Prostate gland (tissue), 2 donors: ENCODE results near the gene SBK2.

Source experiments
- CTCF ChIP-seq, 4 experiments: fragments of 200-600 bp in 2 of 4; fragments of 450-650 bp in 2 of 4; sonication (generic) in 2 of 4; IDR thresholded peaks; 1 replicate in 3 of 4; 2 replicates in 1 of 4; pipeline ENCODE4 v1.5.1; 2016 to 2019; ENCODE audit warnings: antibody characterized with exemption in 4 of 4, mild to moderate bottlenecking in 2 of 4, moderate library complexity in 2 of 4
- POLR2A ChIP-seq: fragments of 450-650 bp; IDR thresholded peaks from one replicate; pipeline ENCODE4 v1.6.1; 2016; ENCODE audit warnings: antibody characterized with exemption, mild to moderate bottlenecking
- POLR2AphosphoS5 ChIP-seq: sonication (generic); formaldehyde crosslinking; IDR thresholded peaks from one replicate; pipeline ENCODE4 v1.6.1; 2017; ENCODE audit warnings: antibody characterized with exemption

GRCh38 chr19:55552206-55552605, 15.3 kb upstream of the SBK2 start:
- TF ChIP-seq CTCF (IDR thresholded peaks at IDR 0.05) = no peak
- no peak for TF ChIP-seq POLR2A
- TF ChIP-seq POLR2AphosphoS5 = no peak
